ENCODE data around the gene TPK1. TPM values are rescaled to one million over a fixed set of nuclear protein-coding genes. Genes with fewer than 3 reads are reported as not detected.
"Not testable (repeated sequence)": the region's sequence is repeated elsewhere in the genome, so short reads cannot be mapped to it uniquely, and the experiment has no call there.

Gene TPK1
- total RNA-seq, 1 donor from 2014 or later = 20.0 TPM

- DNase-seq (no peak), ATAC-seq (ENCODE audit: low read depth) (no peak)
- CTCF ChIA-PET = no interaction called here
- H3K4me1 Mint-ChIP-seq = no peaks in the 10 kb centered on the region
- no peak for TF ChIP-seq CTCF (IDR thresholded peaks at IDR 0.05)
- POLR2A ChIA-PET = no interaction called here
- intact Hi-C loops (cut with micrococcal nuclease) = no loop called here
- no peaks in the 10 kb centered on the region for H3K9me3 Mint-ChIP-seq
- H3K36me3 Mint-ChIP-seq (ENCODE audit: low read depth) = no peaks in the 10 kb centered on the region
- H3K27ac Mint-ChIP-seq = no peak overlapping the region
- no peaks in the 10 kb centered on the region for H3K27me3 Mint-ChIP-seq
- H3K4me3 Mint-ChIP-seq = no peak overlapping the region
These were observed 396.1 kb downstream of the TPK1 start for GRCh38 chr7:144439717-144440205.

GRCh38 chr7:144438759-144439158 is 397.1 kb downstream of the TPK1 start:
- no peaks in the 10 kb centered on the region for H3K9me3 Mint-ChIP-seq
- ChIA-PET POLR2A (no interaction called here), CTCF (no interaction called here)
- intact Hi-C loops (cut with micrococcal nuclease) = no loop called here
- TF ChIP-seq CTCF (IDR thresholded peaks at IDR 0.05) = no peak
- H3K4me3 Mint-ChIP-seq = no peak overlapping the region
- no peaks in the 10 kb centered on the region for H3K4me1 Mint-ChIP-seq
- no peaks in the 10 kb centered on the region for H3K27me3 Mint-ChIP-seq
- DNase-seq = no peak
- ATAC-seq (ENCODE audit: low read depth) = no peak
- no peaks in the 10 kb centered on the region for H3K36me3 Mint-ChIP-seq (ENCODE audit: low read depth)
- H3K27ac Mint-ChIP-seq = no peak overlapping the region

DNA sequence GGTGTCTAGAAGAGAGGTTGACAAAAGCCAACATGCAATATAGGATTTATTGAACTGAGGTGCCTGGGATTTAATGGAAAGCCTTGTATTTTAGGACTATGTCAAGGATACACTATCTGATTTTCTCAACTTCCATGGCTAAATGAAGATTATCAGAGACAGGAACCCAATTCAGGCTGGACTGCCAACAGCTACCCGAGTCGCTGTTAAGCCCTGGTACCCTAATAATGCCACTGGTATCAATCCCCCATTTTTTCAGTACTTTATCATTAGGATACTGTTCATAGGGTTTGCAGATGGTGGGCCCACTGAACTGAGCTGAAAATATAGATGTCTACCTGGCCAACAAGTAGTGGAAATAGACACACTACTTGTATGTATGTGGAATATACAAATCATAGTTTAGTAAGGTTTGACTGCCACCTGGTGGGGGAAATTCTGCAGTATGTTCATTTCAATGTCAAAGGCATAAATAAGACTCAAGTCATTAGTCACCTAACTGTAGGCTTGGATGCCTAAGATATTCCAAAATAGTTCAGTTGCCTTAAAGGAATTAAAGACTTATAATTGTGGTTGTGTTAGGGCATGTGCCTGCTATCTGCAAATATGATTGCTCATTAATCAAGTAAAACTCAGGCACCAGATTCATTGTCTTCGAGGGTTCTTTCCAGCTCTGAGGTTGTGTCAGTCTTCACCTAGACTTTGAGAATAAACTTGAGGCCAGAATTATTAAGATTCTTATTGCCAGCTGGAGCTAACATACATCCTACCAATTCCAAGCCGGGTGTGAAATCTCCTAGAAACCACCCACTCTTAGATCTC is 398.3 kb downstream of the TPK1 start:
- Mint-ChIP-seq H3K36me3 (ENCODE audit: low read depth) (no peaks in the 10 kb centered on the region), H3K27ac (no peak overlapping the region), H3K4me3 (no peak overlapping the region), H3K4me1 (no peaks in the 10 kb centered on the region), H3K9me3 (no peaks in the 10 kb centered on the region), H3K27me3 (no peaks in the 10 kb centered on the region)
- POLR2A ChIA-PET = no interaction called here
- ATAC-seq (ENCODE audit: low read depth) (peak; percentile 25), DNase-seq (no peak)
- no peak for TF ChIP-seq CTCF (IDR thresholded peaks at IDR 0.05)
- CTCF ChIA-PET = interaction anchor here (0.8 to 1.3 kb wide), 3 partner anchors 45 to 1197 kb away, joined by 3 to 4 read pairs (median 4); no protein-coding TSS in a partner anchor
- intact Hi-C loops (cut with micrococcal nuclease) = loop anchor here (1.0 kb wide), 1 partner anchor 46 kb away; no protein-coding TSS in a partner anchor

- no peak overlapping the region for H3K4me3 Mint-ChIP-seq
- no peaks in the 10 kb centered on the region for H3K27me3 Mint-ChIP-seq
- H3K36me3 Mint-ChIP-seq (ENCODE audit: low read depth) = no peaks in the 10 kb centered on the region
- ATAC-seq (ENCODE audit: low read depth) (no peak), DNase-seq (no peak)
- no peaks in the 10 kb centered on the region for H3K9me3 Mint-ChIP-seq
- H3K27ac Mint-ChIP-seq = no peak overlapping the region
- intact Hi-C loops (cut with micrococcal nuclease) = no loop called here
- TF ChIP-seq CTCF (IDR thresholded peaks at IDR 0.05) = no peak
- H3K4me1 Mint-ChIP-seq = no peaks in the 10 kb centered on the region
- ChIA-PET CTCF (no interaction called here), POLR2A (no interaction called here)
These were observed 399.4 kb downstream of the TPK1 start for GRCh38 chr7:144436500-144436899.

GRCh38 chr7:144428431-144428830 is 407.4 kb downstream of the TPK1 start:
- POLR2A ChIA-PET = no interaction called here
- H3K4me1 Mint-ChIP-seq = no peaks in the 10 kb centered on the region

GRCh38 chr7:144427539-144427938 is 408.3 kb downstream of the TPK1 start:
- H3K27ac Mint-ChIP-seq; DNase-seq; CTCF ChIA-PET; POLR2A ChIA-PET; ATAC-seq (ENCODE audit: low read depth); H3K4me1 Mint-ChIP-seq; H3K36me3 Mint-ChIP-seq (ENCODE audit: low read depth); H3K27me3 Mint-ChIP-seq; intact Hi-C loops (cut with micrococcal nuclease); H3K4me3 Mint-ChIP-seq: not testable (repeated sequence)
- peaks cover 16% of the 10 kb centered on the region for H3K9me3 Mint-ChIP-seq

More at GRCh38 chr7:144428431-144428830, 407.4 kb downstream of the TPK1 start:
- DNase-seq (no peak), ATAC-seq (ENCODE audit: low read depth) (no peak)
- no peak for TF ChIP-seq CTCF (IDR thresholded peaks at IDR 0.05)
- peaks cover 16% of the 10 kb centered on the region for H3K9me3 Mint-ChIP-seq
- H3K36me3 Mint-ChIP-seq (ENCODE audit: low read depth) = no peaks in the 10 kb centered on the region
- no peaks in the 10 kb centered on the region for H3K27me3 Mint-ChIP-seq
- no peak overlapping the region for H3K4me3 Mint-ChIP-seq
- intact Hi-C loops (cut with micrococcal nuclease) = no loop called here
- no peak overlapping the region for H3K27ac Mint-ChIP-seq
- CTCF ChIA-PET = no interaction called here

DNA sequence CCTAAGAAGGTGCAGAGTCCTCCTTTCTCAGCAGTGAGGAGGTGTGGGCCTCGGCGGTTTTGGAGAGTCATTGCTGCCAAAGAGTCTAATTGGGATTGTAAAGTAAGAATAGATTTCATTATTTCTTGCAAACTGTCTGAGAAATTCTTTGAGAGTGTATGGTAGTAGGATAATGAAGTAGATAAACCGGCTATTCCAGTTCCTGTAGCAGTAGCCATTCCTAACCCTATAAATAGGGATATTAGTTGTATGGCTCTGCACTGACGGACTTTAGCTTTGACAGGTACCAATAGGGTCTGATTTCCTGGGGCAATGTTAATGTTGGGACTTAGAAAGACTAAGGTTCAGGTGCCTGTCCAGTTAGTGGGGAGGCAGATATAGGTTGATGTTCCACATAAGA is 416.9 kb downstream of the TPK1 start:
- H3K9me3 Mint-ChIP-seq; DNase-seq; H3K4me3 Mint-ChIP-seq; CTCF ChIA-PET; H3K27me3 Mint-ChIP-seq; H3K27ac Mint-ChIP-seq; H3K36me3 Mint-ChIP-seq (ENCODE audit: low read depth); intact Hi-C loops (cut with micrococcal nuclease); POLR2A ChIA-PET; ATAC-seq (ENCODE audit: low read depth); H3K4me1 Mint-ChIP-seq: not testable (repeated sequence)
